ENCODE measurements around the gene GNPDA1.
A peak's percentile ranks its signal among the peaks of the same experiment; 100 is the strongest.

GNPDA1 gene

GRCh38 chr5:142024771-142025304 is 12.0 kb upstream of the GNPDA1 start:
- TF ChIP-seq SPI1 (IDR thresholded peaks at IDR 0.05; ENCODE audit: low read depth, low read length) = no peak
- no peak for TF ChIP-seq POU2F2 (IDR thresholded peaks at IDR 0.05; ENCODE audit: low read depth, low read length)
- peak; percentile 80 for TF ChIP-seq PAX5 (IDR thresholded peaks at IDR 0.05; ENCODE audit: insufficient read depth, low read length, severe bottlenecking)
- TF ChIP-seq POLR2A (IDR thresholded peaks at IDR 0.05; ENCODE audit: low read depth, low read length) = no peak
- no peak for TF ChIP-seq TAF1 (IDR thresholded peaks at IDR 0.05; ENCODE audit: low read depth, low read length)
- TF ChIP-seq POLR2AphosphoS5 (IDR thresholded peaks at IDR 0.05; ENCODE audit: low read depth, low read length) = no peak
- DNase-seq (ENCODE audit: insufficient read length, low spot score) (peak; percentile 82), FAIRE-seq (peak; percentile 85)

- TF ChIP-seq POLR2AphosphoS5 (IDR thresholded peaks at IDR 0.05; ENCODE audit: low read depth, low read length) (no peak), POLR2A (IDR thresholded peaks at IDR 0.05; ENCODE audit: low read depth, low read length) (no peak), POU2F2 (IDR thresholded peaks at IDR 0.05; ENCODE audit: low read depth, low read length) (no peak), PAX5 (IDR thresholded peaks at IDR 0.05; ENCODE audit: insufficient read depth, low read length, severe bottlenecking) (no peak), TAF1 (IDR thresholded peaks at IDR 0.05; ENCODE audit: low read depth, low read length) (no peak), SPI1 (IDR thresholded peaks at IDR 0.05; ENCODE audit: low read depth, low read length) (no peak)
- no peak for FAIRE-seq
- no peak for DNase-seq (ENCODE audit: insufficient read length, low spot score)
Observed at GRCh38 chr5:142023836-142024235, 11.0 kb upstream of the GNPDA1 start.

- FAIRE-seq = no peak
- no peak for TF ChIP-seq POLR2AphosphoS5 (IDR thresholded peaks at IDR 0.05; ENCODE audit: low read depth, low read length)
- no peak for TF ChIP-seq POLR2A (IDR thresholded peaks at IDR 0.05; ENCODE audit: low read depth, low read length)
- TF ChIP-seq PAX5 (IDR thresholded peaks at IDR 0.05; ENCODE audit: insufficient read depth, low read length, severe bottlenecking) = no peak
- no peak for TF ChIP-seq SPI1 (IDR thresholded peaks at IDR 0.05; ENCODE audit: low read depth, low read length)
- no peak for TF ChIP-seq POU2F2 (IDR thresholded peaks at IDR 0.05; ENCODE audit: low read depth, low read length)
- no peak for TF ChIP-seq TAF1 (IDR thresholded peaks at IDR 0.05; ENCODE audit: low read depth, low read length)
- DNase-seq (ENCODE audit: insufficient read length, low spot score) = no peak
Observed at GRCh38 chr5:142020122-142020659, 7.4 kb upstream of the GNPDA1 start.

- no peak for DNase-seq (ENCODE audit: insufficient read length, low spot score)
- peak; percentile 5 for FAIRE-seq
Observed at GRCh38 chr5:142017832-142018427, 5.1 kb upstream of the GNPDA1 start.

GRCh38 chr5:142016556-142016955 is 3.7 kb upstream of the GNPDA1 start:
- FAIRE-seq (no peak), DNase-seq (ENCODE audit: insufficient read length, low spot score) (no peak)
- no peak for TF ChIP-seq POLR2A (IDR thresholded peaks at IDR 0.05; ENCODE audit: low read depth, low read length)

More at GRCh38 chr5:142017832-142018427, 5.1 kb upstream of the GNPDA1 start:
- TF ChIP-seq SPI1 (IDR thresholded peaks at IDR 0.05; ENCODE audit: low read depth, low read length) (no peak), POU2F2 (IDR thresholded peaks at IDR 0.05; ENCODE audit: low read depth, low read length) (peak; percentile 21; the same call in 1 of the 2 replicates)

GRCh38 chr5:142015781-142016533 is 3.1 kb upstream of the GNPDA1 start:
- DNase-seq (ENCODE audit: insufficient read length, low spot score) (no peak), FAIRE-seq (peak; percentile 43)
- no peak for TF ChIP-seq POLR2AphosphoS5 (IDR thresholded peaks at IDR 0.05; ENCODE audit: low read depth, low read length)

- FAIRE-seq (peak; percentile 81), DNase-seq (ENCODE audit: insufficient read length, low spot score) (no peak)
- no peak for TF ChIP-seq TAF1 (IDR thresholded peaks at IDR 0.05; ENCODE audit: low read depth, low read length)
- TF ChIP-seq POU2F2 (IDR thresholded peaks at IDR 0.05; ENCODE audit: low read depth, low read length) = no peak
- TF ChIP-seq POLR2A (IDR thresholded peaks at IDR 0.05; ENCODE audit: low read depth, low read length) = no peak
- no peak for TF ChIP-seq POLR2AphosphoS5 (IDR thresholded peaks at IDR 0.05; ENCODE audit: low read depth, low read length)
- TF ChIP-seq PAX5 (IDR thresholded peaks at IDR 0.05; ENCODE audit: insufficient read depth, low read length, severe bottlenecking) = no peak
- no peak for TF ChIP-seq SPI1 (IDR thresholded peaks at IDR 0.05; ENCODE audit: low read depth, low read length)
Observed at GRCh38 chr5:142014911-142015584, 2.2 kb upstream of the GNPDA1 start.

- DNase-seq (ENCODE audit: insufficient read length, low spot score) (no peak), FAIRE-seq (no peak)
- TF ChIP-seq POLR2AphosphoS5 (IDR thresholded peaks at IDR 0.05; ENCODE audit: low read depth, low read length) (no peak), TAF1 (IDR thresholded peaks at IDR 0.05; ENCODE audit: low read depth, low read length) (no peak), POLR2A (IDR thresholded peaks at IDR 0.05; ENCODE audit: low read depth, low read length) (no peak), POU2F2 (IDR thresholded peaks at IDR 0.05; ENCODE audit: low read depth, low read length) (no peak), PAX5 (IDR thresholded peaks at IDR 0.05; ENCODE audit: insufficient read depth, low read length, severe bottlenecking) (no peak), SPI1 (IDR thresholded peaks at IDR 0.05; ENCODE audit: low read depth, low read length) (no peak)
Observed at GRCh38 chr5:142013734-142014521, 1.1 kb upstream of the GNPDA1 start.

GRCh38 chr5:142012186-142012785 is 541 bp downstream of the GNPDA1 start:
- FAIRE-seq (no peak), DNase-seq (ENCODE audit: insufficient read length, low spot score) (no peak)
- no peak for TF ChIP-seq POLR2A (IDR thresholded peaks at IDR 0.05; ENCODE audit: low read depth, low read length)
- TF ChIP-seq POU2F2 (IDR thresholded peaks at IDR 0.05; ENCODE audit: low read depth, low read length) = no peak
- no peak for TF ChIP-seq SPI1 (IDR thresholded peaks at IDR 0.05; ENCODE audit: low read depth, low read length)
- TF ChIP-seq TAF1 (IDR thresholded peaks at IDR 0.05; ENCODE audit: low read depth, low read length) = no peak
